Neural crest cell (in vitro differentiated cells): ENCODE results near the gene CSF1. TPM values are rescaled to one million over a fixed set of nuclear protein-coding genes. Genes with fewer than 3 reads are reported as not detected.

Experiments used
- DNase-seq: peaks from one replicate; pipeline ENCODE4 v3.0.0; 2021; ENCODE audit warnings: low read depth, mixed read lengths, low spot score
- H3K27ac Mint-ChIP-seq: one replicate; pipeline ENCODE4 v1.8.0; 2021; ENCODE audit warnings: mild to moderate bottlenecking, mixed read lengths; ENCODE audit not compliant: unreplicated experiment
- H3K27me3 Mint-ChIP-seq: 2 replicates; pipeline ENCODE4 v1.8.0; 2021; ENCODE audit warnings: low read depth, mild to moderate bottlenecking, mixed read lengths
- H3K36me3 Mint-ChIP-seq: 2 replicates; pipeline ENCODE4 v1.8.0; 2021; ENCODE audit warnings: low read depth, mild to moderate bottlenecking, mixed read lengths
- H3K4me1 Mint-ChIP-seq: 2 replicates; pipeline ENCODE4 v1.8.0; 2021; ENCODE audit warnings: mixed read lengths
- H3K4me3 Mint-ChIP-seq: one replicate; pipeline ENCODE4 v1.8.0; 2021; ENCODE audit warnings: mild to moderate bottlenecking, mixed read lengths
- H3K9me3 Mint-ChIP-seq: 2 replicates; pipeline ENCODE4 v1.8.0; 2021; ENCODE audit warnings: mixed read lengths
- total RNA-seq: library from RNA; stranded (reverse); gene quantifications from 2 replicates; pipeline ENCODE4 v1.2.1, GENCODE V29; 2021
- TF ChIP-seq, protein P1 (sequence below): fragments of 200-600 bp; sonication (generic); conservative IDR thresholded peaks from 2 replicates; pipeline ENCODE4 v1.5.0; 2021; ENCODE audit warnings: antibody characterized with exemption, mild to moderate bottlenecking

The CSF1 gene
- total RNA-seq, 1 donor from 2014 or later: 17.9 TPM

DNA sequence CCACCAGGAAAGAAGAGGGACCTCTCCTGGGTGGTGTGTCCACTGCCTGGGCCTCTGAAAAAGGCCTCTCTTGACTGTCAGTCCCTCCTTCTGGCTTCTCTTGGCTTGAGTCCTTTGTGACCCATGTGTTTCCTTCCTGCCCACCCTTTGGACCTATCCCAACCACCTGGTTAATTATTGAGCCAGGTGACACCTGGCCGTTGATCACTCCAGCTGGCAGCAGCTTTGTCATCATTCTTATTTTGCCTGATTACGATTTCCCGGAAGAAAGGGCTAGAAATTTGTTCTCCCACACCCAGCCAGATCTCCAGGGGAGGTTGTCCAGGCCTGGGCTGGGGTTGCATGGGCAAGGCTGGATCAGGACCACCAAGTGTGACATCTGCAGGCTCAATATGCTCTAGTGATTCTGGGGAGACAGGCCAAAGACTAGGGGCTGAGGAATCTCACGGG lies 24.8 kb downstream of the CSF1 start:
- Mint-ChIP-seq H3K9me3 (peaks cover 4% of the 10 kb centered on the region), H3K4me3 (no peak overlapping the region), H3K36me3 (peaks cover 7% of the 10 kb centered on the region), H3K27me3 (no peaks in the 10 kb centered on the region), H3K27ac (peak overlapping the region; percentile 31), H3K4me1 (peaks cover 10% of the 10 kb centered on the region)
- no peak for DNase-seq
- TF ChIP-seq, protein P1, sequence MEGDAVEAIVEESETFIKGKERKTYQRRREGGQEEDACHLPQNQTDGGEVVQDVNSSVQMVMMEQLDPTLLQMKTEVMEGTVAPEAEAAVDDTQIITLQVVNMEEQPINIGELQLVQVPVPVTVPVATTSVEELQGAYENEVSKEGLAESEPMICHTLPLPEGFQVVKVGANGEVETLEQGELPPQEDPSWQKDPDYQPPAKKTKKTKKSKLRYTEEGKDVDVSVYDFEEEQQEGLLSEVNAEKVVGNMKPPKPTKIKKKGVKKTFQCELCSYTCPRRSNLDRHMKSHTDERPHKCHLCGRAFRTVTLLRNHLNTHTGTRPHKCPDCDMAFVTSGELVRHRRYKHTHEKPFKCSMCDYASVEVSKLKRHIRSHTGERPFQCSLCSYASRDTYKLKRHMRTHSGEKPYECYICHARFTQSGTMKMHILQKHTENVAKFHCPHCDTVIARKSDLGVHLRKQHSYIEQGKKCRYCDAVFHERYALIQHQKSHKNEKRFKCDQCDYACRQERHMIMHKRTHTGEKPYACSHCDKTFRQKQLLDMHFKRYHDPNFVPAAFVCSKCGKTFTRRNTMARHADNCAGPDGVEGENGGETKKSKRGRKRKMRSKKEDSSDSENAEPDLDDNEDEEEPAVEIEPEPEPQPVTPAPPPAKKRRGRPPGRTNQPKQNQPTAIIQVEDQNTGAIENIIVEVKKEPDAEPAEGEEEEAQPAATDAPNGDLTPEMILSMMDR: no peak

DNA sequence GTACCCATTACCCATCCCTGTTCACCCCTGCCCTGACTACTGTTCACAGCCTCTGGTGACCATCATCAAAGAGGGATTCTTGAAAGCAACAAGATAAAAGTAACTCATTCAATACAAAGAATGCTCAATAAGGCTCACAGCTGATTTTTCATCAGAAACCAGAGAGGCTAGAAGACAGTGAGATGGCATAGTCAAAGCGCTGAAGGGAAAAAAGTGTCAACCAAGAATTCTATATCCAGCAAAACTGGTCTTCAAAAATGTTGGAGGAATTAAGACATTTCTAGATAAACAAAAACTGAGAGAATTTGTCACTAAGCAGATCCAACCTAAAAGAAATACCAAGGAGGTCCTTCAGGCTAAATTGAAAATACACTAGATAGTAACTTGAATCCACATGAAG lies 27.1 kb downstream of the CSF1 start:
- Mint-ChIP-seq H3K9me3 (peaks cover 4% of the 10 kb centered on the region), H3K36me3 (peaks cover 7% of the 10 kb centered on the region), H3K4me3 (no peak overlapping the region), H3K27me3 (no peaks in the 10 kb centered on the region), H3K27ac (no peak overlapping the region), H3K4me1 (no peaks in the 10 kb centered on the region)
- TF ChIP-seq, protein P1: no peak
- DNase-seq: no peak

DNA sequence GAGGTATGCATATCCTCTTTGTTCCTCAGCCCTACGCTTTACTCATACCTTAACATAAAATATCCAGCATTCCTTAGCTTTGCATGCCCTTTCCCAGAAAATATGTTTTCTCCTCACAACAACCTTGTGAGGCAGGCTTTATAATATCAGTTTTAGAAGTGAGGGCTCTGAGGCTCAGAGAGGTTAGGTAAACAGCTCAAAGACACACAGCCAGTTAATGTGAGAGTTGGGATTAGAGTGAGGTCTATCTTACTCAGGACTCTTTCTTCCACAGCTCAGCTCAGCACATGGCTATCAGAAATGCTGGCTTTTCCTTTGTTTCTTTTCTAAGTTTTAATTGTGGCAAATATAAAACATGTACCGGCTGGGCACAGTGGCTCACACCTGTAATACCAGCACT lies 27.9 kb downstream of the CSF1 start:
- Mint-ChIP-seq H3K27me3 (no peaks in the 10 kb centered on the region), H3K4me3 (no peak overlapping the region), H3K36me3 (peaks cover 7% of the 10 kb centered on the region), H3K9me3 (peaks cover 7% of the 10 kb centered on the region), H3K27ac (no peak overlapping the region), H3K4me1 (no peaks in the 10 kb centered on the region)
- DNase-seq: no peak
- TF ChIP-seq, protein P1: no peak

DNA sequence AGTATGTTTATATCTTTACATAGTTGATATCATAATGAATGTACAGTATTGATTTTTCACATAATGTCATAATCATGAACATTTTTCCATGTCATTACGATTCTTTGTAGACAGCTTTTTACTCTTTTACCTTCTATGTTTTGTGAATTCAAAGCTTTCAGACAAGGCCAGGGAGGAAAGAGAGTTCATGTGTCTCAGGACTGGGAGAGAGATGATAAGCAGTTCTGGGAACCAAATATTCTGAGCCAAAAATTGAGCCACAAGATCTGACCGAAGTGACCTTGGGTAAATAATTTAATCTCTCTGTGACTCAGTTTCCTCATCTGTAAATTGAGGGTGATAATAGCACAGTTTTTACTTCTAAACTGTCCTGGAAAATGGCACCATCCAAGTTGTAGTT lies 31.8 kb downstream of the CSF1 start:
- H3K9me3 Mint-ChIP-seq: peaks cover 10% of the 10 kb centered on the region
- TF ChIP-seq, protein P1: no peak
- H3K27ac Mint-ChIP-seq: no peak overlapping the region
- no peak for DNase-seq
- no peaks in the 10 kb centered on the region for H3K27me3 Mint-ChIP-seq
- peaks cover 4% of the 10 kb centered on the region for H3K36me3 Mint-ChIP-seq
- no peak overlapping the region for H3K4me3 Mint-ChIP-seq
- H3K4me1 Mint-ChIP-seq: no peaks in the 10 kb centered on the region

DNA sequence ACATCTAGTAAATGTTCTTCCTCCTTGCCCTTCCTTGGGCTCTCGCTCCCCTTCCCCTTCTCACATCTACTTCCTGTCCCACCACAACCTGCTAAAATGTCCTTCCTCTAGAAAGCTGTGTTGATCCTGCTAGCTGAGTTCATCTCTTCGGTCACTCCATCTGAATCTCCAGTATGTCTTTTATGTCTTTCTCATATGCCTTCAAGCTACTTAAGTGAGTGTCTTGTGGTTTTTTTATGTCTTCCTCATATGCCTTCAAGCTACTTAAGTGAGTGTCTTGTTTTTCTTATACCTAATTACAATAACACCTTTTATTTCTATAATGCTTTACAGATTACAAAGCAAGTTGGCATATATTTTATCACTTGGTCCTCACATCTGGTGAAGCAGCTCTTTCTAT lies 33.9 kb downstream of the CSF1 start:
- TF ChIP-seq, protein P1: no peak
- Mint-ChIP-seq H3K27ac (no peak overlapping the region), H3K9me3 (peaks cover 6% of the 10 kb centered on the region), H3K4me1 (no peaks in the 10 kb centered on the region), H3K27me3 (no peaks in the 10 kb centered on the region), H3K36me3 (no peaks in the 10 kb centered on the region), H3K4me3 (no peak overlapping the region)
- DNase-seq: no peak

DNA sequence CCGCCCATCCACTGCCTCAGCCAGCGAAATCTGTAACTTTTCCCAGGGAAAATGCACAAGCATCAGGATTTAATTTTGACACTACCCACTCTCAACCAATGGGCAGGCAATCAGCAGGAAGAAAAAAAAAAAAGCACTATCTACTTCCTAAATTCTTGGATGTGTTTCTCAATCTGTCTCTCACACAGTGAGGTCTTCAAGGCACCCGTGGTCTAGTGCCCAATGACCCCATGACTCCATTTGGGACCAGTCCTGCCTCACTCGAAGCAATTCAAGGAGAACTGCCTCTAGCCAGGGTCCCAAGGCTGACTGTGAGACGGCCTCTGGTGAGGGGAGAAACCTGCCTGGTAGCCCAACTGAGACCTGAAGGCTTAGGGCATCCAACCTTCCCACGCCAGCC lies 35.9 kb downstream of the CSF1 start:
- Mint-ChIP-seq H3K9me3 (peaks cover 6% of the 10 kb centered on the region), H3K4me3 (no peak overlapping the region), H3K4me1 (no peaks in the 10 kb centered on the region), H3K27me3 (no peaks in the 10 kb centered on the region), H3K36me3 (no peaks in the 10 kb centered on the region), H3K27ac (no peak overlapping the region)
- no peak for DNase-seq
- TF ChIP-seq, protein P1: no peak
